H9 (cell line): ENCODE measurements around the gene TST. TPM values are rescaled to one million over a fixed set of nuclear protein-coding genes. Genes with fewer than 3 reads are reported as not detected.

Experiments used
- DNase-seq: peaks from one replicate; pipeline ENCODE4 v3.0.0-alpha.2; 2017
- H2AFZ ChIP-seq: one replicate; pipeline ENCODE4 v1.6.1; 2013; ENCODE audit warnings: mild to moderate bottlenecking, low read length, control low read depth, moderate library complexity
- H2AK5ac ChIP-seq: 2 replicates; pipeline ENCODE4 v1.6.1; 2013; ENCODE audit warnings: low read length, control low read depth, mixed read lengths; ENCODE audit not compliant: insufficient read length
- H2BK120ac ChIP-seq: one replicate; pipeline ENCODE4 v1.6.1; 2013; ENCODE audit warnings: low read depth, mild to moderate bottlenecking, low read length, control low read depth, inconsistent platforms; ENCODE audit not compliant: poor library complexity, severe bottlenecking
- H2BK12ac ChIP-seq: 2 replicates; pipeline ENCODE4 v1.6.1; 2013; ENCODE audit warnings: low read length, control low read depth, mixed read lengths, low read depth; ENCODE audit not compliant: insufficient read length
- H2BK15ac ChIP-seq: 2 replicates; pipeline ENCODE4 v1.6.1; 2013; ENCODE audit warnings: low read depth, low read length, control low read depth
- H2BK20ac ChIP-seq: one replicate; pipeline ENCODE4 v1.6.1; 2013; ENCODE audit warnings: low read depth, mild to moderate bottlenecking, low read length, control low read depth, inconsistent platforms; ENCODE audit not compliant: poor library complexity, severe bottlenecking
- H2BK5ac ChIP-seq: 2 replicates; pipeline ENCODE4 v1.6.1; 2013; ENCODE audit warnings: low read length, control low read depth, mixed read lengths; ENCODE audit not compliant: insufficient read length
- H3K14ac ChIP-seq: 2 replicates; pipeline ENCODE4 v1.6.1; 2013; ENCODE audit warnings: low read length, control low read depth; ENCODE audit not compliant: insufficient read depth
- H3K18ac ChIP-seq: 2 replicates; pipeline ENCODE4 v1.6.1; 2013; ENCODE audit warnings: low read depth, mild to moderate bottlenecking, mixed read lengths, low read length, control low read depth; ENCODE audit not compliant: insufficient read length
- H3K23ac ChIP-seq: 2 replicates; pipeline ENCODE4 v1.6.1; 2013; ENCODE audit warnings: low read length, control low read depth, mixed read lengths, low read depth; ENCODE audit not compliant: insufficient read length
- H3K23me2 ChIP-seq: 2 replicates; pipeline ENCODE4 v1.6.1; 2013; ENCODE audit warnings: low read depth, mild to moderate bottlenecking, mixed read lengths, low read length, control low read depth; ENCODE audit not compliant: insufficient read length, poor library complexity, severe bottlenecking
- H3K27ac ChIP-seq: 2 replicates; pipeline ENCODE4 v1.5.1; 2013; ENCODE audit warnings: low read length, control low read depth, mixed read lengths, low read depth; ENCODE audit not compliant: insufficient read length
- H3K27me3 ChIP-seq: 2 replicates; pipeline ENCODE4 v1.6.1; 2013; ENCODE audit warnings: low read length, control low read depth, inconsistent platforms; ENCODE audit not compliant: insufficient read depth
- H3K4ac ChIP-seq: 2 replicates; pipeline ENCODE4 v1.6.1; 2013; ENCODE audit warnings: low read depth, mild to moderate bottlenecking, control low read depth, inconsistent platforms, low read length, moderate library complexity
- H3K4me1 ChIP-seq: 2 replicates; pipeline ENCODE4 v1.6.1; 2013; ENCODE audit warnings: low read length, control low read depth, inconsistent platforms; ENCODE audit not compliant: insufficient read depth
- H3K4me2 ChIP-seq: 2 replicates; pipeline ENCODE4 v1.6.1; 2013; ENCODE audit warnings: low read length, control low read depth, mixed read lengths; ENCODE audit not compliant: insufficient read length, insufficient read depth
- H3K56ac ChIP-seq: 2 replicates; pipeline ENCODE4 v1.6.1; 2013; ENCODE audit warnings: low read depth, mild to moderate bottlenecking, mixed read lengths, low read length, control low read depth; ENCODE audit not compliant: insufficient read length
- H3K79me1 ChIP-seq: 2 replicates; pipeline ENCODE4 v1.6.1; 2013; ENCODE audit warnings: low read depth, mild to moderate bottlenecking, moderate library complexity, low read length, control low read depth, inconsistent platforms; ENCODE audit not compliant: insufficient read depth, poor library complexity, severe bottlenecking
- H3K79me2 ChIP-seq: 2 replicates; pipeline ENCODE4 v1.6.1; 2013; ENCODE audit warnings: low read length, control low read depth, inconsistent platforms; ENCODE audit not compliant: insufficient read depth
- H3K9ac ChIP-seq: 2 replicates; pipeline ENCODE4 v1.6.1; 2013; ENCODE audit warnings: low read length, control low read depth, mixed read lengths; ENCODE audit not compliant: insufficient read length; ENCODE audit errors: extremely low read depth
- H3K9me3 ChIP-seq: one replicate; pipeline ENCODE4 v1.6.1; 2013; ENCODE audit warnings: low read depth, low read length, inconsistent platforms; ENCODE audit not compliant: control insufficient read depth
- H3T11ph ChIP-seq: one replicate; pipeline ENCODE4 v1.6.1; 2013; ENCODE audit warnings: mild to moderate bottlenecking, low read length, control low read depth, inconsistent platforms
- H4K20me1 ChIP-seq: one replicate; pipeline ENCODE4 v1.6.1; 2013; ENCODE audit not compliant: control insufficient read depth, insufficient read length, insufficient read depth
- H4K5ac ChIP-seq: 2 replicates; pipeline ENCODE4 v1.6.1; 2013; ENCODE audit warnings: low read depth, mild to moderate bottlenecking, mixed read lengths, low read length, control low read depth; ENCODE audit not compliant: insufficient read length
- H4K8ac ChIP-seq: replicated peaks from 2 replicates; pipeline ENCODE4 v1.6.1; 2013; ENCODE audit warnings: low read length, control low read depth, mixed read lengths, low read depth; ENCODE audit not compliant: insufficient read length
- H4K91ac ChIP-seq: 2 replicates; pipeline ENCODE4 v1.6.1; 2013; ENCODE audit warnings: low read depth, mild to moderate bottlenecking, moderate library complexity, mixed read lengths, low read length, control low read depth; ENCODE audit not compliant: insufficient read length
- H3K27ac Mint-ChIP-seq, 3 experiments: 2 replicates in 2 of 3; 3 replicates in 1 of 3; pipeline ENCODE4 v1.8.0; 2020 to 2021; ENCODE audit warnings: mixed read lengths in 3 of 3, mild to moderate bottlenecking in 1 of 3, moderate library complexity in 1 of 3
- H3K27me3 Mint-ChIP-seq: 2 replicates; pipeline ENCODE4 v1.8.0; 2021; ENCODE audit warnings: low read depth, mild to moderate bottlenecking, moderate library complexity, mixed read lengths
- H3K36me3 Mint-ChIP-seq, 3 experiments: 2 replicates in 2 of 3; 3 replicates in 1 of 3; pipeline ENCODE4 v1.8.0; 2020 to 2021; ENCODE audit warnings: low read depth in 3 of 3, mixed read lengths in 3 of 3; ENCODE audit not compliant: insufficient read depth in 1 of 3
- H3K4me1 Mint-ChIP-seq, 2 experiments: 2 replicates each; pipeline ENCODE4 v1.8.0; 2020; ENCODE audit warnings: mixed read lengths in 2 of 2
- H3K4me3 Mint-ChIP-seq, 2 experiments: 2 replicates in 1 of 2; 3 replicates in 1 of 2; pipeline ENCODE4 v1.8.0; 2020 to 2021; ENCODE audit warnings: mild to moderate bottlenecking in 2 of 2, mixed read lengths in 2 of 2, moderate library complexity in 1 of 2
- H3K9me3 Mint-ChIP-seq, 2 experiments: 2 replicates in 1 of 2; 3 replicates in 1 of 2; pipeline ENCODE4 v1.8.0; 2020; ENCODE audit warnings: mild to moderate bottlenecking in 2 of 2, mixed read lengths in 2 of 2, moderate library complexity in 1 of 2
- WGBS: extraction: QIAGEN DNeasy Blood & Tissue Kit; methylation state at CpG from one replicate; pipeline ENCODE4 v1.1.7; 2013; ENCODE audit warnings: missing lambda C conversion rate, low lambda C conversion rate, mixed read lengths; ENCODE audit not compliant: insufficient read length; ENCODE audit errors: extremely low coverage; 5-methylcytosine and 5-hydroxymethylcytosine counted together
- total RNA-seq: library from RNA; stranded (reverse); gene quantifications from 2 replicates; pipeline ENCODE4 v1.2.1, GENCODE V29; 2021
- TF ChIP-seq, protein P1 (sequence below): fragments of 200-600 bp; sonication (generic); conservative IDR thresholded peaks from 3 replicates; pipeline ENCODE4 v1.8.0; 2021; ENCODE audit warnings: antibody characterized with exemption, mild to moderate bottlenecking

The TST gene
- total RNA-seq, 1 experiment from 2014 or later = 31.9 TPM

DNA sequence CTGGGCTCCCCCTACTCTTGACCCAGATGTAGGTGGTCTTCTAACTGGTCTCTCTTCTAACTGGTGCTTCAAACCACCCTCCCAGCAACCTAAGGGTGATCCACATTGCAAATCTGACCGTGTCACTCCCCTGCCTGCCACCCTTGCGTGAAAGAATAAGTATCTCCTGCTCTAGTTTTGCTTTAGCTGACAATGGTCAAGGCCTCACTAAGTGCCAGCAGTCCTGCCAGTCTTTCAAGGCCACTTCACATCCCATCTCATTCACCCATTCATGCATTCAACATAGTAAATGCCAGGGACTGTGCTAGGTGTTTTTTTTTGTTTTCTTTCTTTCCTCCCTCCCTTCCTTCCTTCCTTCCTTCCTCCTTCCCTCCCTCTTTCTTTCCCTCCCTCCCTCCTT lies 30.0 kb upstream of the TST start:
- no peaks in the 10 kb centered on the region; a peak in 1 of 5 replicates for H3K9me3 Mint-ChIP-seq
- no peak overlapping the region for H4K8ac ChIP-seq
- WGBS = no CpG with 5 or more reads among the region's 2 CpGs
- no peak overlapping the region for H3K23ac ChIP-seq
- no peaks in the 10 kb centered on the region for H4K20me1 ChIP-seq
- H3K9ac ChIP-seq = no peak overlapping the region
- no peak overlapping the region for H2BK20ac ChIP-seq
- H3K36me3 Mint-ChIP-seq = peaks cover 0 to 10% (median 0%) of the 10 kb centered on the region in 3 experiments; a peak in 3 of 7 replicates
- H4K91ac ChIP-seq = no peak overlapping the region
- H3K79me1 ChIP-seq = no peaks in the 10 kb centered on the region
- H2BK120ac ChIP-seq = no peak overlapping the region
- H3K27ac ChIP-seq = no peak overlapping the region
- no peak overlapping the region for H2BK12ac ChIP-seq
- peaks cover 4 to 14% of the 10 kb centered on the region in 2 experiments for H3K4me1 Mint-ChIP-seq
- H3K4ac ChIP-seq = no peak overlapping the region
- H3T11ph ChIP-seq = no peak overlapping the region
- TF ChIP-seq, protein P1, sequence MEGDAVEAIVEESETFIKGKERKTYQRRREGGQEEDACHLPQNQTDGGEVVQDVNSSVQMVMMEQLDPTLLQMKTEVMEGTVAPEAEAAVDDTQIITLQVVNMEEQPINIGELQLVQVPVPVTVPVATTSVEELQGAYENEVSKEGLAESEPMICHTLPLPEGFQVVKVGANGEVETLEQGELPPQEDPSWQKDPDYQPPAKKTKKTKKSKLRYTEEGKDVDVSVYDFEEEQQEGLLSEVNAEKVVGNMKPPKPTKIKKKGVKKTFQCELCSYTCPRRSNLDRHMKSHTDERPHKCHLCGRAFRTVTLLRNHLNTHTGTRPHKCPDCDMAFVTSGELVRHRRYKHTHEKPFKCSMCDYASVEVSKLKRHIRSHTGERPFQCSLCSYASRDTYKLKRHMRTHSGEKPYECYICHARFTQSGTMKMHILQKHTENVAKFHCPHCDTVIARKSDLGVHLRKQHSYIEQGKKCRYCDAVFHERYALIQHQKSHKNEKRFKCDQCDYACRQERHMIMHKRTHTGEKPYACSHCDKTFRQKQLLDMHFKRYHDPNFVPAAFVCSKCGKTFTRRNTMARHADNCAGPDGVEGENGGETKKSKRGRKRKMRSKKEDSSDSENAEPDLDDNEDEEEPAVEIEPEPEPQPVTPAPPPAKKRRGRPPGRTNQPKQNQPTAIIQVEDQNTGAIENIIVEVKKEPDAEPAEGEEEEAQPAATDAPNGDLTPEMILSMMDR = no peak
- no peak overlapping the region for H2BK5ac ChIP-seq
- H2BK15ac ChIP-seq = no peak overlapping the region
- H3K27ac Mint-ChIP-seq = no peak overlapping the region
- H3K9me3 ChIP-seq = no peaks in the 10 kb centered on the region
- H3K56ac ChIP-seq = no peak overlapping the region
- no peak overlapping the region for H3K14ac ChIP-seq
- no peak overlapping the region for H2AK5ac ChIP-seq
- H3K27me3 Mint-ChIP-seq = peaks cover 28% of the 10 kb centered on the region
- no peak for DNase-seq
- no peak overlapping the region for H3K18ac ChIP-seq
- peaks cover 5% of the 10 kb centered on the region for H3K23me2 ChIP-seq
- H3K4me1 ChIP-seq = no peaks in the 10 kb centered on the region
- no peak overlapping the region for H3K4me3 Mint-ChIP-seq
- no peak overlapping the region for H3K4me2 ChIP-seq
- H2AFZ ChIP-seq = no peak overlapping the region
- H3K79me2 ChIP-seq = no peaks in the 10 kb centered on the region
- no peak overlapping the region for H4K5ac ChIP-seq
- H3K27me3 ChIP-seq = no peaks in the 10 kb centered on the region; the same call in 1 of the 2 replicates
